Neuronal stem cell (in vitro differentiated cells): Measurements from ENCODE around the gene DLX1.
"Not testable (repeated sequence)": the region's sequence is repeated elsewhere in the genome, so short reads cannot be mapped to it uniquely, and the experiment has no call there.

ENCODE experiments used
- DNase-seq: peaks from one replicate; pipeline ENCODE4 v3.0.0-alpha.2; 2013; ENCODE audit warnings: low spot score
- H2AFZ ChIP-seq: one replicate; pipeline ENCODE4 v1.6.1; 2013; ENCODE audit warnings: mild to moderate bottlenecking, low read length, inconsistent platforms
- H2AK5ac ChIP-seq: 2 replicates; pipeline ENCODE4 v1.6.1; 2013; ENCODE audit warnings: low read depth, mild to moderate bottlenecking, inconsistent platforms, low read length, moderate library complexity, mixed read lengths
- H2BK120ac ChIP-seq: 2 replicates; pipeline ENCODE4 v1.6.1; 2013; ENCODE audit warnings: low read depth, mild to moderate bottlenecking, inconsistent platforms, low read length, moderate library complexity, mixed read lengths
- H2BK12ac ChIP-seq: one replicate; pipeline ENCODE4 v1.6.1; 2013; ENCODE audit warnings: low read length, inconsistent platforms
- H2BK15ac ChIP-seq: 2 replicates; pipeline ENCODE4 v1.6.1; 2013; ENCODE audit warnings: mild to moderate bottlenecking, low read length, inconsistent platforms, mixed read lengths
- H2BK5ac ChIP-seq: one replicate; pipeline ENCODE4 v1.6.1; 2013; ENCODE audit warnings: inconsistent platforms, mild to moderate bottlenecking, low read length, moderate library complexity
- H3K14ac ChIP-seq: one replicate; pipeline ENCODE4 v1.6.1; 2013; ENCODE audit warnings: low read length, inconsistent platforms
- H3K18ac ChIP-seq: 2 replicates; pipeline ENCODE4 v1.6.1; 2013; ENCODE audit warnings: low read length, inconsistent platforms
- H3K23ac ChIP-seq: 2 replicates; pipeline ENCODE4 v1.6.1; 2013; ENCODE audit warnings: low read depth, mild to moderate bottlenecking, mixed read lengths, low read length, inconsistent platforms; ENCODE audit not compliant: poor library complexity
- H3K27ac ChIP-seq: replicated peaks from 3 replicates; pipeline ENCODE4 v1.5.1; 2013; ENCODE audit warnings: low read length, inconsistent platforms
- H3K27me3 ChIP-seq, 3 experiments: 2 replicates each; pipeline ENCODE4 v1.6.1; 2013; ENCODE audit warnings: low read length in 3 of 3, mild to moderate bottlenecking in 2 of 3, inconsistent platforms in 1 of 3, low read depth in 1 of 3, mixed read lengths in 1 of 3, moderate library complexity in 1 of 3; ENCODE audit not compliant: control insufficient read depth in 3 of 3, insufficient read depth in 3 of 3
- H3K36me3 ChIP-seq, 2 donors: replicated peaks in 1 of 2; 2 replicates each; pipeline ENCODE4 v1.6.1; 2013; ENCODE audit warnings: low read length in 2 of 2; ENCODE audit not compliant: control insufficient read depth in 2 of 2, insufficient read depth in 2 of 2
- H3K4ac ChIP-seq: 2 replicates; pipeline ENCODE4 v1.6.1; 2013; ENCODE audit warnings: inconsistent platforms, mild to moderate bottlenecking, low read length, moderate library complexity
- H3K4me1 ChIP-seq, 2 donors: 1 replicate in 1 of 2; 2 replicates in 1 of 2; pipeline ENCODE4 v1.6.1; 2013; ENCODE audit warnings: low read length in 2 of 2, low read depth in 1 of 2; ENCODE audit not compliant: control insufficient read depth in 2 of 2, insufficient read depth in 1 of 2
- H3K4me2 ChIP-seq: one replicate; pipeline ENCODE4 v1.6.1; 2013; ENCODE audit warnings: mild to moderate bottlenecking, low read length, inconsistent platforms; ENCODE audit not compliant: insufficient read depth, poor library complexity, severe bottlenecking
- H3K4me3 ChIP-seq, 2 donors: 2 replicates each; pipeline ENCODE4 v1.5.1; 2013; ENCODE audit warnings: low read length in 2 of 2, mild to moderate bottlenecking in 2 of 2, inconsistent platforms in 1 of 2, moderate library complexity in 1 of 2
- H3K79me1 ChIP-seq: one replicate; pipeline ENCODE4 v1.6.1; 2013; ENCODE audit warnings: low read depth, mild to moderate bottlenecking, inconsistent platforms, low read length, moderate library complexity
- H3K9ac ChIP-seq: one replicate; pipeline ENCODE4 v1.6.1; 2013; ENCODE audit warnings: mild to moderate bottlenecking, low read depth, low read length, inconsistent platforms; ENCODE audit not compliant: poor library complexity
- H3K9me3 ChIP-seq, 2 donors: replicated peaks in 1 of 2; 2 replicates each; pipeline versions ENCODE3 to v1.6.1; 2013; ENCODE audit warnings: low read length in 2 of 2, mild to moderate bottlenecking in 2 of 2, inconsistent platforms in 1 of 2, low read depth in 1 of 2, mixed read lengths in 1 of 2, moderate library complexity in 1 of 2; ENCODE audit not compliant: control insufficient read depth in 2 of 2, insufficient read depth in 1 of 2
- H4K8ac ChIP-seq: one replicate; pipeline ENCODE4 v1.6.1; 2013; ENCODE audit warnings: low read depth, mild to moderate bottlenecking, inconsistent platforms, low read length, moderate library complexity
- H4K91ac ChIP-seq: one replicate; pipeline ENCODE4 v1.6.1; 2013; ENCODE audit warnings: low read length, low read depth, mild to moderate bottlenecking, inconsistent platforms; ENCODE audit not compliant: poor library complexity
- WGBS, 2 donors: extraction: QIAGEN DNeasy Blood & Tissue Kit; methylation state at CpG; one replicate each; pipeline ENCODE4 v1.1.7; 2013; ENCODE audit warnings: missing lambda C conversion rate in 2 of 2, mixed read lengths in 1 of 2; ENCODE audit not compliant: insufficient read length in 2 of 2, insufficient replicate concordance in 1 of 2; ENCODE audit errors: extremely low coverage in 2 of 2; 5-methylcytosine and 5-hydroxymethylcytosine counted together

Gene DLX1

DNA sequence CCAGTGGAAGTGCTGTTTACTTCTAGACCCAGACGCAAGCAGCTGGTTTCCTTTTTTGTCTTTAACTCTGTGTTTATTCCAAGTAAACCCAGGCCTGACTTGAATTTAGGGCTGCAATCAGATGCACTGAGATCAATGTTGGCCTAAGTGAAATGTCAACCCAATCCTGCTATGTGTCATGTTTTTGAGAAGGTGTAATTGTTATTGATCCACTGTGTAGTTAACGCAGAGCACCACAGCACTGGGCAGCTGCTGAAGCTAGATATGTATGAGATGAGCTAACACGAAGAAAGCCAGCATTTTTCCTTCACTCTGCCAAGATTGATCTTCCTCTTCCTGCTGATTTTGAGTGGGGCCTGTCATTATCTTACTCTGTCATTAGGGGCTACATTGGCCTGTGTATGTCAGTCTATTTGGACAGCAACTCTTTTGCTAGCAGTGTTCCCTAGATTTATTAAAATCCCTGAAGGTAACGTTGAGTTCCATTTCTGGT lies 18.9 kb upstream of the DLX1 start:
- Histone ChIP-seq H3K9ac (no peak overlapping the region), H3K14ac (no peak overlapping the region), H3K27me3 (peaks cover 0 to under 1% (median 0%) of the 10 kb centered on the region in 3 experiments), H4K91ac (no peak overlapping the region), H4K8ac (no peak overlapping the region), H2BK120ac (no peak overlapping the region), H2AK5ac (no peak overlapping the region), H3K4me1 (peaks cover 0 to 4% of the 10 kb centered on the region in 2 donors), H3K27ac (no peak overlapping the region), H2AFZ (no peak overlapping the region), H3K4ac (no peak overlapping the region), H2BK12ac (no peak overlapping the region), H2BK5ac (no peak overlapping the region), H3K36me3 (no peaks in the 10 kb centered on the region), H3K79me1 (no peaks in the 10 kb centered on the region), H3K4me2 (no peak overlapping the region), H2BK15ac (no peak overlapping the region), H3K9me3 (no peaks in the 10 kb centered on the region), H3K4me3 (no peak overlapping the region), H3K23ac (no peak overlapping the region), H3K18ac (no peak overlapping the region)
- no peak for DNase-seq
- WGBS, 2 donors: no CpG with 5 or more reads among the region's 4 CpGs

DNA sequence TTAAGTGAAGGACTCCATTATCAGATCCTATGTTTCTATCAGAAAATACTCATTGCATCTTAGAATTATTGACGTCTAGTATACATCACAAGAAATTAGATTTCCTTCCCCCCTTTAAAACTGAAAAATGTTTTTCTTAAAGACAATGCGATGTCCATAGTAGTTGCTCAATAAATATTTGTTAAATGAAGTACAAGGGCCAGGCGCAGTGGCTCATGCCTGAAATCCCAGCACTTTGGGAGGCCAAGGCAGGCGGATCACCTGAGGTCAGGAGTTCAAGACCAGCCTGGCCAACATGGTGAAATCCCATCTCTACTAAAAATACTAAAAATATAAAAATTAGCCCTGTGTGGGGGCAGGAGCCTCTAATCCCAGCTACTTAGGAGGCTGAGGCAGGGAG lies 17.4 kb upstream of the DLX1 start:
- not testable (repeated sequence) for H3K9me3 ChIP-seq, H3K18ac ChIP-seq, DNase-seq, H3K79me1 ChIP-seq, H2BK5ac ChIP-seq, H4K8ac ChIP-seq, H2BK12ac ChIP-seq, H3K27me3 ChIP-seq, H2BK120ac ChIP-seq, H2AFZ ChIP-seq, H3K14ac ChIP-seq, H3K4ac ChIP-seq, H3K9ac ChIP-seq, H3K4me3 ChIP-seq, H3K4me2 ChIP-seq, H2AK5ac ChIP-seq, H3K23ac ChIP-seq, H3K27ac ChIP-seq, H4K91ac ChIP-seq, H2BK15ac ChIP-seq, H3K36me3 ChIP-seq
- H3K4me1 ChIP-seq: peaks cover 2 to 18% of the 10 kb centered on the region in 2 donors
- WGBS, 2 donors: no CpG with 5 or more reads among the region's 4 CpGs

DNA sequence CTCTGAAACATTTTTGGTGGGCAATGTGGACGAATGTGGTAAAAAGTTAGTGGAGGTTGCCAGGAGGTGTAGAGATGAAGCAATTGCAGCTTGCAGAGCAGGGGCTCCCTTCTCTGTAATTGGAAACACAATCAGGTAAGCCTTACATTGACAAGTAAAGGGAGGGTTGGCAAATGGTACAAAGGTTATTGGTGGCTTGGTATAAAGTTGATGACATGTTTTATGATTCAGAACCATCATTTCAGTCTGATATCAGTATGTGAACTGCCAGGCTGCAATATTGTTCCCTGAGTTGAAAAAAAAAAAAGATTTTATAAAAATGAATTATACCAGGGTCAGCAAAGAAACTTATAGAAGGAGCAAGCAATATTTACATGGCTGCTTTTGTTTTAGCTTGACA lies 14.4 kb upstream of the DLX1 start:
- no peaks in the 10 kb centered on the region for H3K79me1 ChIP-seq
- no peak overlapping the region for H3K4ac ChIP-seq
- no peak overlapping the region for H3K9ac ChIP-seq
- peaks cover 0 to 19% (median 0%) of the 10 kb centered on the region in 3 experiments for H3K27me3 ChIP-seq
- H3K36me3 ChIP-seq: no peaks in the 10 kb centered on the region
- no peak overlapping the region for H3K27ac ChIP-seq
- no peak overlapping the region for H2BK120ac ChIP-seq
- no peak overlapping the region for H3K4me2 ChIP-seq
- H3K23ac ChIP-seq: no peak overlapping the region
- H3K14ac ChIP-seq: no peak overlapping the region
- H3K9me3 ChIP-seq: no peaks in the 10 kb centered on the region
- H3K4me3 ChIP-seq: no peak overlapping the region
- WGBS, 2 donors: no CpG with 5 or more reads among the region's 1 CpG
- no peak overlapping the region for H2BK12ac ChIP-seq
- H2AK5ac ChIP-seq: no peak overlapping the region
- H2AFZ ChIP-seq: no peak overlapping the region
- DNase-seq: no peak
- H4K91ac ChIP-seq: no peak overlapping the region
- no peak overlapping the region for H4K8ac ChIP-seq
- H2BK15ac ChIP-seq: no peak overlapping the region
- no peak overlapping the region for H3K18ac ChIP-seq
- no peak overlapping the region for H2BK5ac ChIP-seq
- H3K4me1 ChIP-seq: peaks cover 2 to 20% of the 10 kb centered on the region in 2 donors

DNA sequence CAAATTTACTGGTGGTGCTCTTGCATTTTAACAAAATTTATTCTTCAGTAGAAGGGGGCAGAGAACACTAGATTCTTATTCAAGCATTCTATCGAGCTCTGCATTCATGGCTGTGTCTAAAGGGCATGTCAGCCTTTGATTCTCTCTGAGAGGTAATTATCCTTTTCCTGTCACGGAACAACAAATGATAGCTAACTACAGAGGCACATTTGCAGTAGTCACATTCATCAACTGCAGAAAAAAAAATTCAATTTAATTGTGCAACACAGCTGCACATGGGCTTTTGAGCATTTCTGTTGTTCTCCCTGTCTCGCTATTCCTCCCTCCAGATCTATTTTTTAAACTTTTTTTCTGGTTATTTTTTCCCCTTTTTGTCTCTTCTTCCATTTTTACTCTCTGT lies 13.0 kb upstream of the DLX1 start:
- H4K91ac ChIP-seq: no peak overlapping the region
- no peak overlapping the region for H3K4me3 ChIP-seq
- no peak overlapping the region for H4K8ac ChIP-seq
- peaks cover 0 to 24% (median under 1%) of the 10 kb centered on the region in 3 experiments for H3K27me3 ChIP-seq
- H3K9ac ChIP-seq: no peak overlapping the region
- H2AFZ ChIP-seq: no peak overlapping the region
- H2BK5ac ChIP-seq: no peak overlapping the region
- DNase-seq: no peak
- H2AK5ac ChIP-seq: no peak overlapping the region
- H3K23ac ChIP-seq: no peak overlapping the region
- no peak overlapping the region for H3K14ac ChIP-seq
- no CpG with 5 or more reads among the region's 3 CpGs for WGBS, 2 donors
- H3K27ac ChIP-seq: no peak overlapping the region
- no peak overlapping the region for H2BK12ac ChIP-seq
- H3K4me2 ChIP-seq: no peak overlapping the region
- no peak overlapping the region for H3K4ac ChIP-seq
- H3K9me3 ChIP-seq: no peaks in the 10 kb centered on the region
- H2BK15ac ChIP-seq: no peak overlapping the region
- no peak overlapping the region for H2BK120ac ChIP-seq
- H3K79me1 ChIP-seq: no peaks in the 10 kb centered on the region
- peaks cover 2 to 20% of the 10 kb centered on the region in 2 donors for H3K4me1 ChIP-seq
- no peak overlapping the region for H3K18ac ChIP-seq
- no peaks in the 10 kb centered on the region for H3K36me3 ChIP-seq
